ENCODE results near the gene ERCC2. TPM values are rescaled to one million over a fixed set of nuclear protein-coding genes. Genes with fewer than 3 reads are reported as not detected.

ERCC2 gene
- total and polyA plus RNA-seq, 2 experiments from 2014 or later: 19.2 to 69.1 TPM

- H3K4me1 ChIP-seq (ENCODE audit: low read depth): peaks cover 21% of the 10 kb centered on the region
- no peak overlapping the region for H3K27ac ChIP-seq
- H3K27me3 ChIP-seq: peaks cover 9% of the 10 kb centered on the region
- TF ChIP-seq CTCF (IDR thresholded peaks at IDR 0.05; ENCODE audit: low read depth, low read length): no peak
- no peaks in the 10 kb centered on the region for H3K36me3 ChIP-seq
- H3K9me3 ChIP-seq (ENCODE audit: low read depth): no peaks in the 10 kb centered on the region
- H3K4me3 ChIP-seq: no peak overlapping the region
- no peak for DNase-seq (ENCODE audit: low read depth in 1 of 2, low spot score in 1 of 2)
These were observed 29.8 kb upstream of the ERCC2 start for GRCh38 chr19:45400192-45400591.

- DNase-seq (ENCODE audit: low read depth in 1 of 2, low spot score in 1 of 2): no peak
- Histone ChIP-seq H3K9me3 (ENCODE audit: low read depth) (no peaks in the 10 kb centered on the region), H3K27ac (no peak overlapping the region), H3K36me3 (no peaks in the 10 kb centered on the region), H3K27me3 (peaks cover 9% of the 10 kb centered on the region), H3K4me1 (ENCODE audit: low read depth) (peaks cover 7% of the 10 kb centered on the region), H3K4me3 (no peak overlapping the region)
- TF ChIP-seq CTCF (IDR thresholded peaks at IDR 0.05; ENCODE audit: low read depth, low read length): no peak
These were observed 25.6 kb upstream of the ERCC2 start for GRCh38 chr19:45395821-45396617.

- Histone ChIP-seq H3K27ac (no peak overlapping the region), H3K4me3 (no peak overlapping the region), H3K9me3 (ENCODE audit: low read depth) (no peaks in the 10 kb centered on the region), H3K27me3 (peaks cover 8% of the 10 kb centered on the region), H3K36me3 (no peaks in the 10 kb centered on the region), H3K4me1 (ENCODE audit: low read depth) (no peaks in the 10 kb centered on the region)
- no peak for DNase-seq (ENCODE audit: low read depth in 1 of 2, low spot score in 1 of 2)
- TF ChIP-seq CTCF (IDR thresholded peaks at IDR 0.05; ENCODE audit: low read depth, low read length): no peak
These were observed 21.7 kb upstream of the ERCC2 start for GRCh38 chr19:45391871-45392665.

GRCh38 chr19:45391346-45391745, 21.0 kb upstream of the ERCC2 start:
- TF ChIP-seq CTCF (IDR thresholded peaks at IDR 0.05; ENCODE audit: low read depth, low read length): no peak
- peaks cover under 1% of the 10 kb centered on the region for H3K27me3 ChIP-seq
- peak in 1 of 2 donors; percentile 46 for DNase-seq (ENCODE audit: low read depth in 1 of 2, low spot score in 1 of 2)
- H3K36me3 ChIP-seq: no peaks in the 10 kb centered on the region
- H3K4me1 ChIP-seq (ENCODE audit: low read depth): no peaks in the 10 kb centered on the region
- no peak overlapping the region for H3K27ac ChIP-seq
- no peaks in the 10 kb centered on the region for H3K9me3 ChIP-seq (ENCODE audit: low read depth)
- no peak overlapping the region for H3K4me3 ChIP-seq

- Histone ChIP-seq H3K27me3 (peaks cover 14% of the 10 kb centered on the region), H3K9me3 (ENCODE audit: low read depth) (no peaks in the 10 kb centered on the region), H3K4me1 (ENCODE audit: low read depth) (no peaks in the 10 kb centered on the region), H3K36me3 (no peaks in the 10 kb centered on the region), H3K4me3 (no peak overlapping the region), H3K27ac (no peak overlapping the region)
- DNase-seq (ENCODE audit: low read depth in 1 of 2, low spot score in 1 of 2): no peak
- no peak for TF ChIP-seq CTCF (IDR thresholded peaks at IDR 0.05; ENCODE audit: low read depth, low read length)
These were observed 15.2 kb upstream of the ERCC2 start for GRCh38 chr19:45385392-45386221.

Measured in cardiac muscle cell (in vitro differentiated cells and primary cell).